MM.1S (cell line): ENCODE measurements around the gene PRKCD.

Experiments used
- DNase-seq: peaks from one replicate; pipeline ENCODE4 v3.0.0-alpha.2; 2015
- H2AFZ ChIP-seq: fragments of 300-600 bp; sonication (generic); 2 replicates; pipeline ENCODE4 v1.6.0; 2016; ENCODE audit warnings: antibody characterized with exemption, low read length
- H3F3A ChIP-seq: fragments of 300-600 bp; sonication (generic); 2 replicates; pipeline ENCODE4 v1.6.1; 2016; ENCODE audit warnings: mild to moderate bottlenecking, antibody characterized with exemption, low read length, moderate library complexity, mixed read lengths; ENCODE audit not compliant: insufficient read depth
- H3K27ac ChIP-seq: fragments of 300-600 bp; sonication (generic); 2 replicates; pipeline ENCODE4 v1.5.1; 2016; ENCODE audit warnings: mild to moderate bottlenecking, low read length
- H3K27me3 ChIP-seq: fragments of 300-600 bp; sonication (generic); replicated peaks from 2 replicates; pipeline ENCODE4 v1.6.0; 2016; ENCODE audit warnings: low read length; ENCODE audit not compliant: insufficient read depth
- H3K36me3 ChIP-seq: fragments of 300-600 bp; sonication (generic); replicated peaks from 2 replicates; pipeline ENCODE4 v1.6.1; 2016; ENCODE audit warnings: mild to moderate bottlenecking, low read length, mixed read lengths; ENCODE audit not compliant: insufficient read depth
- H3K4me1 ChIP-seq: fragments of 300-600 bp; sonication (generic); 2 replicates; pipeline ENCODE4 v1.6.1; 2016; ENCODE audit warnings: low read length, mixed read lengths
- H3K4me2 ChIP-seq: fragments of 300-600 bp; sonication (generic); 2 replicates; pipeline ENCODE4 v1.6.0; 2016; ENCODE audit warnings: low read depth, low read length
- H3K4me3 ChIP-seq: fragments of 300-600 bp; sonication (generic); 2 replicates; pipeline ENCODE4 v1.5.1; 2016; ENCODE audit warnings: low read length, mixed read lengths
- H3K79me2 ChIP-seq: fragments of 300-600 bp; sonication (generic); 2 replicates; pipeline ENCODE4 v1.6.1; 2016; ENCODE audit warnings: mixed run types, low read length, mixed read lengths
- H3K9ac ChIP-seq: fragments of 300-600 bp; sonication (generic); 2 replicates; pipeline ENCODE4 v1.6.1; 2016; ENCODE audit warnings: low read length, mixed read lengths
- H3K9me2 ChIP-seq: fragments of 300-600 bp; sonication (generic); replicated peaks from 2 replicates; pipeline ENCODE4 v1.6.1; 2016; ENCODE audit warnings: mild to moderate bottlenecking, low read length, mixed read lengths; ENCODE audit not compliant: insufficient read depth
- H3K9me3 ChIP-seq: fragments of 300-600 bp; sonication (generic); replicated peaks from 2 replicates; pipeline ENCODE4 v1.6.1; 2016; ENCODE audit warnings: mild to moderate bottlenecking, low read length, mixed read lengths; ENCODE audit not compliant: insufficient read depth
- H4K20me1 ChIP-seq: fragments of 300-600 bp; sonication (generic); 2 replicates; pipeline ENCODE4 v1.6.1; 2016; ENCODE audit warnings: mild to moderate bottlenecking, low read length, moderate library complexity, mixed read lengths; ENCODE audit not compliant: insufficient read depth
- EZH2 ChIP-seq: fragments of 300-600 bp; sonication (generic); optimal IDR thresholded peaks from 2 replicates; pipeline ENCODE3; 2017; ENCODE audit warnings: low read depth, mild to moderate bottlenecking, antibody characterized with exemption, low read length, mixed read lengths
- EZH2phosphoT487 ChIP-seq: fragments of 300-600 bp; sonication (generic); IDR thresholded peaks from 2 replicates; pipeline ENCODE4 v1.6.1; 2018; ENCODE audit warnings: antibody characterized with exemption, low read length
- TF ChIP-seq, protein P1 (sequence below): fragments of 300-600 bp; sonication (generic); IDR thresholded peaks from 2 replicates; pipeline ENCODE4 v1.5.1; 2016; ENCODE audit warnings: antibody characterized with exemption, low read length, mixed read lengths

Gene PRKCD

DNA sequence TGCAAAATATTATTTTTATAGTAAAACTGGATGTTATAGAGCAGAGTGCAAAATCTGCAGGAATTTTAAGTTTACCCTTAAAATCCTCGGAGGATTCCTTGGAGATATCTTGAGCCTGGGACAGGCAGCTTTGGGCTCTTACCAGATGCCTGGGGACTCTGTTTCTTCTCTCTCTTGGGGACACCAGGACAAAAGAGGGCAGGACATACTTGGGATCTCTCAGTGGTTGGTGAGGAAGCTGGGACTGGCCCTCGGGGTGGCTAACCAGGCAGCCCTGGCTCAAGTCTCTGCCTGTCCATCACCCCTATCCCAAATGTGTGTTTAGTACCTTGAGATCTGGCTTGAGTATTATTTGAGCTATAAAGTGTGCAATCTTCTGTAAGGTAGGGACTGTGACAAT is 56.2 kb downstream of the PRKCD start:
- Histone ChIP-seq H3K79me2 (no peaks in the 10 kb centered on the region), H3K9me3 (no peaks in the 10 kb centered on the region), H4K20me1 (no peaks in the 10 kb centered on the region), H3K27ac (no peak overlapping the region), H3K4me1 (no peaks in the 10 kb centered on the region), H3K36me3 (no peaks in the 10 kb centered on the region), H3K4me3 (no peak overlapping the region), H3K27me3 (no peaks in the 10 kb centered on the region), H2AFZ (no peak overlapping the region), H3K4me2 (no peak overlapping the region), H3F3A (0 out of 2 replicates have a peak, but pooled peaks cover 15% of the 10 kb centered on the region), H3K9ac (no peak overlapping the region), H3K9me2 (no peaks in the 10 kb centered on the region)
- TF ChIP-seq, protein P1, sequence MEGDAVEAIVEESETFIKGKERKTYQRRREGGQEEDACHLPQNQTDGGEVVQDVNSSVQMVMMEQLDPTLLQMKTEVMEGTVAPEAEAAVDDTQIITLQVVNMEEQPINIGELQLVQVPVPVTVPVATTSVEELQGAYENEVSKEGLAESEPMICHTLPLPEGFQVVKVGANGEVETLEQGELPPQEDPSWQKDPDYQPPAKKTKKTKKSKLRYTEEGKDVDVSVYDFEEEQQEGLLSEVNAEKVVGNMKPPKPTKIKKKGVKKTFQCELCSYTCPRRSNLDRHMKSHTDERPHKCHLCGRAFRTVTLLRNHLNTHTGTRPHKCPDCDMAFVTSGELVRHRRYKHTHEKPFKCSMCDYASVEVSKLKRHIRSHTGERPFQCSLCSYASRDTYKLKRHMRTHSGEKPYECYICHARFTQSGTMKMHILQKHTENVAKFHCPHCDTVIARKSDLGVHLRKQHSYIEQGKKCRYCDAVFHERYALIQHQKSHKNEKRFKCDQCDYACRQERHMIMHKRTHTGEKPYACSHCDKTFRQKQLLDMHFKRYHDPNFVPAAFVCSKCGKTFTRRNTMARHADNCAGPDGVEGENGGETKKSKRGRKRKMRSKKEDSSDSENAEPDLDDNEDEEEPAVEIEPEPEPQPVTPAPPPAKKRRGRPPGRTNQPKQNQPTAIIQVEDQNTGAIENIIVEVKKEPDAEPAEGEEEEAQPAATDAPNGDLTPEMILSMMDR, result no peak
- TF ChIP-seq EZH2phosphoT487 (no peak), EZH2 (no peak)
- no peak for DNase-seq

- no peak for TF ChIP-seq EZH2
- TF ChIP-seq EZH2phosphoT487, result no peak
- TF ChIP-seq, protein P1, result no peak
- H2AFZ ChIP-seq, result no peak overlapping the region
- H3K9me2 ChIP-seq, result no peaks in the 10 kb centered on the region
- no peaks in the 10 kb centered on the region for H3K9me3 ChIP-seq
- no peaks in the 10 kb centered on the region for H3K4me1 ChIP-seq
- H3K27ac ChIP-seq, result no peak overlapping the region
- H3F3A ChIP-seq, result peaks cover 15% of the 10 kb centered on the region; the same call in 1 of the 2 replicates
- H3K27me3 ChIP-seq, result no peaks in the 10 kb centered on the region
- no peak for DNase-seq
- H3K4me3 ChIP-seq, result no peak overlapping the region
- no peaks in the 10 kb centered on the region for H3K79me2 ChIP-seq
- H4K20me1 ChIP-seq, result no peaks in the 10 kb centered on the region
- H3K36me3 ChIP-seq, result no peaks in the 10 kb centered on the region
- H3K4me2 ChIP-seq, result no peak overlapping the region
- no peak overlapping the region for H3K9ac ChIP-seq
Observed at GRCh38 chr3:53218131-53218530, 57.1 kb downstream of the PRKCD start.

DNA sequence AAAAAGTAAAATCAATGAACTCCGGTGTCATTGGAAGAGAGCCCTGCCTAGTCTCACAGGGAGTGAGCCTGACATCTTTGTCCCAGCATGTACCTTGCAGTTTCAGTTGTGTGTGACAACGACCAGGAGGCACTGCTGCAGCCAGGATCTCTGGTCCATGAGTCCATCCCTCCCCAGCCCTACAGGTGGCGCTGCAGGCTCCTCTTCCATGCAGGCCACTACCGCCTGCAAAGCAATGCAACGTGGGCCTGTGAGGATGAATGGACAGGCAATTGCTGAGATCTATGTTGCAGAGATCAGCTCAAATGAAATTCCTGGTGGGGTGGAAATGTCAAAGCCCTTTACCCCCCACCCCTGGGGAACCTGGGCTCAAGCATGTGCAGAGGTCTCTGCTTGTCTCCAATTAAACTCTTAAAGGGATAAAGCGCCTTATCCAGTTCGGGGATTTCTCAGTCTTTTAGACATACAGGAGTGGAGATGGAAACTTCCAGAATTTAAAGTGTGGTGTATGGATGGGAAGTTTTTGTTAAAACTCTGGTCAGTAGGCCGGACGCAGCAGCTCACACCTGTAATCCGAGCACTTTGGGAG is 59.0 kb downstream of the PRKCD start:
- H3K4me1 ChIP-seq, result no peaks in the 10 kb centered on the region
- H3K79me2 ChIP-seq, result 0 out of 2 replicates have a peak, but pooled peaks cover 10% of the 10 kb centered on the region
- no peak overlapping the region for H3K9ac ChIP-seq
- no peaks in the 10 kb centered on the region for H3K27me3 ChIP-seq
- no peaks in the 10 kb centered on the region for H3K9me2 ChIP-seq
- no peaks in the 10 kb centered on the region for H4K20me1 ChIP-seq
- H3F3A ChIP-seq, result peaks cover 18% of the 10 kb centered on the region; the same call in 1 of the 2 replicates
- no peak overlapping the region for H2AFZ ChIP-seq
- H3K4me2 ChIP-seq, result no peak overlapping the region
- no peaks in the 10 kb centered on the region for H3K9me3 ChIP-seq
- DNase-seq, result peak; percentile 74
- TF ChIP-seq, protein P1, result peak; percentile 92
- no peak for TF ChIP-seq EZH2
- no peak overlapping the region for H3K4me3 ChIP-seq
- H3K36me3 ChIP-seq, result peaks cover 1% of the 10 kb centered on the region; the same call in 1 of the 2 replicates
- H3K27ac ChIP-seq, result no peak overlapping the region
